Stimulated activated CD8-positive, alpha-beta memory T cell treated with anti-CD3 and anti-CD28 coated beads, Interleukin-12 subunit alpha, Interleukin-12 subunit beta, amount 100 ng/mL, for 1 hour (primary cell): Measurements from ENCODE around the gene VPS41.
"Not testable (repeated sequence)": the region's sequence is repeated elsewhere in the genome, so short reads cannot be mapped to it uniquely, and the experiment has no call there.

Source experiments
- DNase-seq: peaks from one replicate; pipeline ENCODE4 v3.0.0-alpha.2; 2020; ENCODE audit warnings: low read depth

Gene VPS41

GRCh38 chr7:38908759-38909335 is at the start of gene VPS41:
Gene VPS41 (minus strand): TSS chr7:38909191. CDS start chr7:38909174, 17 bp downstream.
- DNase-seq: peak; percentile 70

- DNase-seq: no peak
Observed at GRCh38 chr7:38955892-38956291, 46.9 kb upstream of the VPS41 start.

- DNase-seq: no peak
Observed at GRCh38 chr7:38953971-38954370, 45.0 kb upstream of the VPS41 start.

- no peak for DNase-seq
Observed at GRCh38 chr7:38953227-38953626, 44.2 kb upstream of the VPS41 start.

GRCh38 chr7:38951213-38951612 is 42.2 kb upstream of the VPS41 start:
- DNase-seq: no peak

- no peak for DNase-seq
Observed at GRCh38 chr7:38950309-38950708, 41.3 kb upstream of the VPS41 start.

- DNase-seq: not testable (repeated sequence)
Observed at GRCh38 chr7:38947541-38947940, 38.5 kb upstream of the VPS41 start.

GRCh38 chr7:38942431-38943051 is 33.5 kb upstream of the VPS41 start:
- no peak for DNase-seq

GRCh38 chr7:38940774-38941173 is 31.8 kb upstream of the VPS41 start:
- no peak for DNase-seq

- DNase-seq: no peak
Observed at GRCh38 chr7:38938589-38938988, 29.6 kb upstream of the VPS41 start.

GRCh38 chr7:38938001-38938485 is 29.1 kb upstream of the VPS41 start:
- no peak for DNase-seq

GRCh38 chr7:38936641-38937040 is 27.6 kb upstream of the VPS41 start:
- no peak for DNase-seq

- no peak for DNase-seq
Observed at GRCh38 chr7:38934536-38934935, 25.5 kb upstream of the VPS41 start.

GRCh38 chr7:38934051-38934450 is 25.1 kb upstream of the VPS41 start:
- DNase-seq: no peak

GRCh38 chr7:38932509-38933168 is 23.6 kb upstream of the VPS41 start:
- peak; percentile 17 for DNase-seq

GRCh38 chr7:38929460-38930171 is 20.6 kb upstream of the VPS41 start:
- no peak for DNase-seq

- DNase-seq: no peak
Observed at GRCh38 chr7:38928506-38928905, 19.5 kb upstream of the VPS41 start.

GRCh38 chr7:38927751-38928150 is 18.8 kb upstream of the VPS41 start:
- no peak for DNase-seq

- no peak for DNase-seq
Observed at GRCh38 chr7:38920731-38921130, 11.7 kb upstream of the VPS41 start.

- DNase-seq: no peak
Observed at GRCh38 chr7:38916396-38916795, 7.4 kb upstream of the VPS41 start.

GRCh38 chr7:38909870-38910269 is 879 bp upstream of the VPS41 start:
- DNase-seq: no peak

- DNase-seq: no peak
Observed at GRCh38 chr7:38907766-38908165, 1.2 kb downstream of the VPS41 start.

- DNase-seq: no peak
Observed at GRCh38 chr7:38907066-38907465, 1.9 kb downstream of the VPS41 start.
